Psoas muscle (tissue), 8 donors: ENCODE results near the gene ADIPOR1. TPM values are rescaled to one million over a fixed set of nuclear protein-coding genes. Genes with fewer than 3 reads are reported as not detected.

Experiments used
- ATAC-seq, 4 donors: fragments of 200-7000 bp; cut with Tn5 transposase; one replicate each; pipeline ENCODE4 v1.9.1; 2020; ENCODE audit warnings: moderate library complexity in 3 of 4, mild to moderate bottlenecking in 2 of 4
- DNase-seq, 2 donors: peaks; one replicate each; pipeline ENCODE4 v3.0.0-alpha.2; 2020
- H3K27ac ChIP-seq: fragments of 200-600 bp; one replicate; pipeline ENCODE4 v1.8.0; 2022
- H3K27me3 ChIP-seq, 3 donors: fragments of 200-600 bp in 1 of 3; one replicate each; pipeline versions ENCODE4 v1.6.1 to v1.8.0; 2013 to 2022; ENCODE audit warnings: low read length in 2 of 3, mild to moderate bottlenecking in 2 of 3, moderate library complexity in 1 of 3; ENCODE audit not compliant: insufficient read depth in 3 of 3
- H3K36me3 ChIP-seq, 2 donors: fragments of 200-600 bp in 1 of 2; one replicate each; pipeline versions ENCODE4 v1.6.1 to v1.8.0; 2013 to 2022; ENCODE audit warnings: low read depth in 1 of 2, mild to moderate bottlenecking in 1 of 2, moderate library complexity in 1 of 2; ENCODE audit not compliant: insufficient read depth in 1 of 2
- H3K4me1 ChIP-seq: fragments of 200-600 bp; one replicate; pipeline ENCODE4 v1.8.0; 2022
- H3K4me3 ChIP-seq: fragments of 200-600 bp; one replicate; pipeline ENCODE4 v1.8.0; 2022; ENCODE audit warnings: mild to moderate bottlenecking
- H3K9me3 ChIP-seq: fragments of 200-600 bp; one replicate; pipeline ENCODE4 v1.8.0; 2022
- WGBS, 3 donors: extraction: QIAGEN DNeasy Blood & Tissue Kit; methylation state at CpG; one replicate each; pipeline versions ENCODE4 v1.1.6 to v1.1.7; 2013; 5-methylcytosine and 5-hydroxymethylcytosine counted together
- intact Hi-C, 2 donors: fragments of 100-400 bp; cut with DNase I; formaldehyde crosslinking; loops; one replicate each; pipeline versions ENCODE4 v1.11.0 to v1.14.2; 2022
- polyA plus RNA-seq, 3 donors: library from polyadenylated mRNA; stranded (reverse); fragments of 200-250 nt; gene quantifications; one replicate each; pipeline ENCODE4 v1.2.3, GENCODE V29; 2013
- total RNA-seq, 4 donors: library from RNA; stranded (reverse); fragmentation: NEBNext Ultra II Directional in 2 of 4; extraction: Animal tissue kit (Norgen Biotek cat#: 25700) in 2 of 4; gene quantifications; one replicate each; pipeline versions ENCODE4 v1.2.1 to v1.2.4, GENCODE V29; 2021 to 2023
- TF ChIP-seq, protein P1 (sequence below): fragments of 200-600 bp; IDR thresholded peaks from one replicate; pipeline ENCODE4 v1.8.0; 2022; ENCODE audit warnings: antibody characterized with exemption
- donor health status: healthy with polysubstance abuse.
- donor health status: DM: no; HTN: no; CAD: no; lungs with moderate emphysema.
- donor health status: Bipolar disorder and iron deficiency.
- donor health status: healthy.
- donor health status: DM: yes; HTN: yes; CAD: no.
- donor health status: DM: no; HTN: no; CAD: no.
- donor health status: DM: no; HTN: no; CAD: no.
- donor health status: DM: yes; HTN: yes; CAD: no.

Gene ADIPOR1
- total and polyA plus RNA-seq, 7 donors = 64.4 to 127 (median 76.6) TPM

DNA sequence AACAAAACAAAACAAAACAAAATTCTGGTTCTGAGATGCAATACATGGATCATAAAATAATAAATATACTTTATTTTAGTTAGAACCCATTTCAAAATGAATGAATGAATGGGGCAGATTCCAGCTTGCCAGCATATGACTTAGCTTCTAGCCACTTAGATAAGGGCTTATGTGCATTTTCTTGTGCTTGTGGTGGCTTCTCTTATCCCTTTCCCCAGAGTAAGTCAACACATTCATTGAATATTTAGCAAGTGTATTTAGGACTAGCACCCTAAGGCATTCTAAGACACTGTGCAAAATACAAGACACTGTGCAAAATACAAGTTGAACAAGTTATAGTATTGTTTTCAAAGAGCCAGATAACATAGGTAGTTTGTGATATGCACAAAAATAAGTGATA is 4.7 kb downstream of the ADIPOR1 start:
- ATAC-seq (no peak), DNase-seq (no peak)
- Histone ChIP-seq H3K4me1 (peaks cover 47% of the 10 kb centered on the region), H3K36me3 (peaks cover 4 to 66% of the 10 kb centered on the region in 2 donors), H3K4me3 (no peak overlapping the region), H3K9me3 (no peaks in the 10 kb centered on the region), H3K27ac (peak overlapping the region; percentile 13), H3K27me3 (no peaks in the 10 kb centered on the region)
- TF ChIP-seq, protein P1, sequence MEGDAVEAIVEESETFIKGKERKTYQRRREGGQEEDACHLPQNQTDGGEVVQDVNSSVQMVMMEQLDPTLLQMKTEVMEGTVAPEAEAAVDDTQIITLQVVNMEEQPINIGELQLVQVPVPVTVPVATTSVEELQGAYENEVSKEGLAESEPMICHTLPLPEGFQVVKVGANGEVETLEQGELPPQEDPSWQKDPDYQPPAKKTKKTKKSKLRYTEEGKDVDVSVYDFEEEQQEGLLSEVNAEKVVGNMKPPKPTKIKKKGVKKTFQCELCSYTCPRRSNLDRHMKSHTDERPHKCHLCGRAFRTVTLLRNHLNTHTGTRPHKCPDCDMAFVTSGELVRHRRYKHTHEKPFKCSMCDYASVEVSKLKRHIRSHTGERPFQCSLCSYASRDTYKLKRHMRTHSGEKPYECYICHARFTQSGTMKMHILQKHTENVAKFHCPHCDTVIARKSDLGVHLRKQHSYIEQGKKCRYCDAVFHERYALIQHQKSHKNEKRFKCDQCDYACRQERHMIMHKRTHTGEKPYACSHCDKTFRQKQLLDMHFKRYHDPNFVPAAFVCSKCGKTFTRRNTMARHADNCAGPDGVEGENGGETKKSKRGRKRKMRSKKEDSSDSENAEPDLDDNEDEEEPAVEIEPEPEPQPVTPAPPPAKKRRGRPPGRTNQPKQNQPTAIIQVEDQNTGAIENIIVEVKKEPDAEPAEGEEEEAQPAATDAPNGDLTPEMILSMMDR = no peak
- intact Hi-C loops = no loop called here

DNA sequence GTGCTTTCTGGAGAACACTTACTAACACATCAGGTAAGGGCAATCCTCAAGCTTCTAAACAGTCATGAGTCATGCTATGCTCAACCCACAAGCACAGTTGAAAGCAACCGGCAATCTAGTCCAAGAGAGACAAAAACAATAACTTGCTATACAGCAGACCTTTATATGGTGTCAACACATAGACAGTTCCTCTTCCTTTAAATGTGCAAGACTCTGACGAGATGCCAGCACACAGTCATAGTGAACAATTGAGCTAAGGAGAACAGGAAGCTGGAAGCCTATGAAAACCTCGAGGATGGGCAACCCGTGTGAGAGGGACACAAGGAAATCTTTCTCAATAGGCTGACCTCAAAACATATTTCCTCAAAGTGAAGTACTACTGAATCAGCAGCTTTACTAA is 5.3 kb downstream of the ADIPOR1 start:
- Histone ChIP-seq H3K27me3 (no peaks in the 10 kb centered on the region), H3K4me3 (no peak overlapping the region), H3K27ac (peak overlapping the region; percentile 47), H3K4me1 (peaks cover 47% of the 10 kb centered on the region), H3K36me3 (peaks cover 4 to 71% of the 10 kb centered on the region in 2 donors), H3K9me3 (no peaks in the 10 kb centered on the region)
- 51 to 62% (median 60%) methylated on average over 4 of the region's 4 CpGs for WGBS, 3 donors
- peak in 2 of 4 donors; percentile 9 to 16 for ATAC-seq
- no peak for DNase-seq
- intact Hi-C loops = no loop called here
- TF ChIP-seq, protein P1 = no peak

DNA sequence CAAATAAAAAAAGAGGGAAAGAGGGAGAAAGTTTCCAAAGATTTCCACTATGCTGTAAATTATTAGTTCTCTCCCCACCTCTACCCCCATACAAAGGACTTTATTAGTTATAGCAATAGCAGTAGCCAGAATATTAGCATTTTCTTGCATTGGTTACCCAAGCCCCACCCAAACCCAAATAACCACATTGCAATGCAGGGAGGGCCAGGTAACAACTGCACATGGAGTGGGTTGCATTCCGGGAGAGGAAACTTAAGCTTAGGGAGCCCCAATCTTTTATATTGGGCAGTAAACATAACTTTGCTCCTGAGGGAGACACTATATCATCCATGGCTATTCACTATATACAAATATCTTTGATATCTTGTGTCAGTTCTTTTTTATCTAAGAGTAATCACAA is 6.0 kb downstream of the ADIPOR1 start:
- Histone ChIP-seq H3K9me3 (no peaks in the 10 kb centered on the region), H3K4me1 (peaks cover 43% of the 10 kb centered on the region), H3K27me3 (no peaks in the 10 kb centered on the region), H3K4me3 (no peak overlapping the region), H3K36me3 (peaks cover 4 to 79% of the 10 kb centered on the region in 2 donors), H3K27ac (peak overlapping the region; percentile 47)
- WGBS, 3 donors = 82 to 96% (median 82%) methylated on average over 1 of the region's 1 CpG
- intact Hi-C loops = no loop called here
- DNase-seq (no peak), ATAC-seq (no peak)
- TF ChIP-seq, protein P1 = no peak

DNA sequence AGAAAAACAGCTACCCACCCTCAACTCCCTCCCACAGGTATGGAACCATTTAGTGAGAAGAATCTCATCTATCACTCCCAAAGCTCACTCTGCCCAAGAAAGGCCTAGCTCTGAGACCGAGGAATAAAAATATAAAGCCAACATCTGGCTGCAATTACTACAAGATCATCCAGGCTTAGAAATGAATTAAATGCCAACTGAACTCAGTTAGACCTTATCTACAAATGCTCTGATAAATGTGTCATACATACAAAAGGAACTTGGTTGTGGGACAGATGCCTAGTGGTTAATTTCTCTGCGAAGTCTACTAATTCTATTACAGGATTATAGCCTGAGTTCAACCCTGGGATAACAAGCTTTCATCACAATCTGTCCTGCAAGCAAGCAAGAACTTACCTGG is 6.7 kb downstream of the ADIPOR1 start:
- TF ChIP-seq, protein P1 = no peak
- Histone ChIP-seq H3K27ac (no peak overlapping the region), H3K4me3 (no peak overlapping the region), H3K36me3 (peaks cover 9 to 85% of the 10 kb centered on the region in 2 donors), H3K4me1 (peaks cover 37% of the 10 kb centered on the region), H3K27me3 (no peaks in the 10 kb centered on the region), H3K9me3 (no peaks in the 10 kb centered on the region)
- DNase-seq = no peak
- WGBS, 3 donors = 74 to 84% (median 78%) methylated on average over 2 of the region's 2 CpGs
- no peak for ATAC-seq
- intact Hi-C loops = no loop called here

- no peak overlapping the region for H3K4me3 ChIP-seq
- DNase-seq = no peak
- TF ChIP-seq, protein P1 = no peak
- no peaks in the 10 kb centered on the region for H3K27me3 ChIP-seq
- ATAC-seq = no peak
- H3K4me1 ChIP-seq = no peaks in the 10 kb centered on the region
- H3K9me3 ChIP-seq = no peaks in the 10 kb centered on the region
- intact Hi-C loops = no loop called here
- WGBS, 3 donors = 93 to 100% (median 99%) methylated on average over 2 of the region's 2 CpGs
- no peak overlapping the region for H3K27ac ChIP-seq
- peaks cover 37 to 100% of the 10 kb centered on the region in 2 donors for H3K36me3 ChIP-seq
Measured at GRCh38 chr1:202945483-202945882, 12.6 kb downstream of the ADIPOR1 start.
